Fibroblast of upper back skin (primary cell): ENCODE measurements around the gene YPEL3.
"Not testable (repeated sequence)": the region's sequence is repeated elsewhere in the genome, so short reads cannot be mapped to it uniquely, and the experiment has no call there.

Source experiments
- DNase-seq: peaks from one replicate; pipeline ENCODE4 v3.0.0-alpha.2; 2013

YPEL3 gene

GRCh38 chr16:30116291-30117207, 20.5 kb upstream of the YPEL3 start:
- DNase-seq, result no peak

GRCh38 chr16:30115238-30115637, 19.2 kb upstream of the YPEL3 start:
- no peak for DNase-seq

- not testable (repeated sequence) for DNase-seq
Measured at GRCh38 chr16:30114833-30115232, 18.8 kb upstream of the YPEL3 start.

GRCh38 chr16:30114411-30114810, 18.4 kb upstream of the YPEL3 start:
- no peak for DNase-seq

GRCh38 chr16:30113711-30114333, 17.8 kb upstream of the YPEL3 start:
- DNase-seq, result no peak

GRCh38 chr16:30113031-30113710, 17.2 kb upstream of the YPEL3 start, which contains the start of gene GDPD3:
Gene GDPD3 (minus strand): TSS chr16:30113537. CDS start chr16:30113478, 59 bp downstream.
- DNase-seq, result no peak

GRCh38 chr16:30112197-30113030, 16.4 kb upstream of the YPEL3 start:
- DNase-seq, result peak; percentile 44

GRCh38 chr16:30110661-30111060, 14.6 kb upstream of the YPEL3 start:
- peak; percentile 30 for DNase-seq

- no peak for DNase-seq
Measured at GRCh38 chr16:30108059-30108850, 12.2 kb upstream of the YPEL3 start.

- no peak for DNase-seq
Measured at GRCh38 chr16:30104492-30104891, 8.5 kb upstream of the YPEL3 start.

- DNase-seq, result no peak
Measured at GRCh38 chr16:30104090-30104489, 8.1 kb upstream of the YPEL3 start.

GRCh38 chr16:30096862-30097563, 1.0 kb upstream of the YPEL3 start:
- DNase-seq, result no peak

- DNase-seq, result no peak
Measured at GRCh38 chr16:30095166-30096078, 591 bp downstream of the YPEL3 start.

GRCh38 chr16:30094541-30095165, 1.4 kb downstream of the YPEL3 start:
- no peak for DNase-seq

- peak; percentile 51 for DNase-seq
Measured at GRCh38 chr16:30092373-30093010, 3.5 kb downstream of the YPEL3 start.

- peak; percentile 87 for DNase-seq
Measured at GRCh38 chr16:30091474-30092372, 4.3 kb downstream of the YPEL3 start, which contains the start of gene TBX6. Gene TBX6 (minus strand): TSS chr16:30091924. CDS start chr16:30091193, 731 bp downstream.

- DNase-seq, result no peak
Measured at GRCh38 chr16:30090610-30091331, 5.2 kb downstream of the YPEL3 start.
